Fibroblast of gingiva (primary cell): ENCODE results near the gene RASA3.
"Not testable (repeated sequence)": the region's sequence is repeated elsewhere in the genome, so short reads cannot be mapped to it uniquely, and the experiment has no call there.

Experiments used
- DNase-seq: peaks from one replicate; pipeline ENCODE4 v3.0.0-alpha.2; 2011; ENCODE audit warnings: low read depth

The RASA3 gene, protein sequence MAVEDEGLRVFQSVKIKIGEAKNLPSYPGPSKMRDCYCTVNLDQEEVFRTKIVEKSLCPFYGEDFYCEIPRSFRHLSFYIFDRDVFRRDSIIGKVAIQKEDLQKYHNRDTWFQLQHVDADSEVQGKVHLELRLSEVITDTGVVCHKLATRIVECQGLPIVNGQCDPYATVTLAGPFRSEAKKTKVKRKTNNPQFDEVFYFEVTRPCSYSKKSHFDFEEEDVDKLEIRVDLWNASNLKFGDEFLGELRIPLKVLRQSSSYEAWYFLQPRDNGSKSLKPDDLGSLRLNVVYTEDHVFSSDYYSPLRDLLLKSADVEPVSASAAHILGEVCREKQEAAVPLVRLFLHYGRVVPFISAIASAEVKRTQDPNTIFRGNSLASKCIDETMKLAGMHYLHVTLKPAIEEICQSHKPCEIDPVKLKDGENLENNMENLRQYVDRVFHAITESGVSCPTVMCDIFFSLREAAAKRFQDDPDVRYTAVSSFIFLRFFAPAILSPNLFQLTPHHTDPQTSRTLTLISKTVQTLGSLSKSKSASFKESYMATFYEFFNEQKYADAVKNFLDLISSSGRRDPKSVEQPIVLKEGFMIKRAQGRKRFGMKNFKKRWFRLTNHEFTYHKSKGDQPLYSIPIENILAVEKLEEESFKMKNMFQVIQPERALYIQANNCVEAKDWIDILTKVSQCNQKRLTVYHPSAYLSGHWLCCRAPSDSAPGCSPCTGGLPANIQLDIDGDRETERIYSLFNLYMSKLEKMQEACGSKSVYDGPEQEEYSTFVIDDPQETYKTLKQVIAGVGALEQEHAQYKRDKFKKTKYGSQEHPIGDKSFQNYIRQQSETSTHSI

GRCh38 chr13:114132419-114133121 is at the start of gene RASA3:
RASA3 (minus strand) TSS chr13:114132623; CDS start chr13:114132489, 134 bp downstream.
- peak; percentile 76 for DNase-seq

DNA sequence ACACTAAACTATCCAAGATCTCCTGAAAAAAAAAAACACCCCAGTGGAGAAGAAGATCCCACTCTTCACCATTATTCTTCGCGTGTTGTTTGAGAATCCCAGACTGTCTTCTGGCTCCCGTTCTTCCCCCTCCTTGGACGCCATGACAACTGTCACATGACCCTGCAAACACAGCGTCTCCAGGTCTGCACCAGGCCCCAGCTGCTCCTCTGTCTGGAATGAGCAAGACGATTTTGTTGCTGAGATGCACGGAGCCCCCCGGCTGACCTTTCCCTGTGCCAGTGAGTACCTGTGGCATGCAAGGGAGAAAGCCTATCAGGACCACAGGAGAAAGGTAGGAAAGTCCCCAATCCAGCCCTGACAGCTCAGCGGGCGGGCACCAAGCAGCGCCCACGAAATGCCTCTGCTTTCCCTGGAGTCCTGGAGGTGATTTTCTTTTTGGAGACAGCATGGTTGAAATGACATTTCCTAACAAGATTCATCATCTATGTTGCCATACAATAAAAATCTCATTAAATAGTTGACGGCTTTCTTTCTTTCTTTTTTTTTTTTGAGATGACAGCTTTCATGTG is 46.8 kb upstream of the RASA3 start, which contains the start of gene CFAP97D2:
Gene CFAP97D2 (plus strand): TSS at position 171 of the 572 bp plus-strand sequence. CDS start 74 bp downstream, at position 245.
- DNase-seq = no peak

GRCh38 chr13:114177245-114178010 is 45.0 kb upstream of the RASA3 start:
- DNase-seq = no peak

DNA sequence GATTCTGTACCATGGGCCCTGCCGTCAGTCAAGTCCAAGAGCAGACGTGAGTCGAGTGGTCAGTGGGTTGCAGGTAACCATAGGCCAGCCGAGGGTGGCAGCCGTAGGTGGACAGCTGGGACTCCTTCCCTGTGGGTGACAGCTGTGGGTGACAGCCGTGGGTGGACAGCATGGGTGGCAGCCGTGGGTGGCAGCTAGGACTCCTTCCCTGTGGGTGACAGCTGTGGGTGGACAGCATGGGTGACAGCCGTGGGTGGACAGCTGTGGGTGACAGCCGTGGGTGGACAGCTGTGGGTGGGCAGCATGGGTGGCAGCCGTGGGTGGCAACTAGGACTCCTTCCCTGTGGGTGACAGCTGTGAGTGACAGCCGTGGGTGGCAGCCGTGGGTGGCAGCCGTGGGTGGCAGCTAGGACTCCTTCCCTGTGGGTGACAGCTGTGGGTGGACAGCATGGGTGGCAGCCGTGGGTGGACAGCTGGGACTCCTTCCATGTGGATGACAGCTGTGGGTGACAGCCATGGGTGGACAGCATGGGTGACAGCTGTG is 44.0 kb upstream of the RASA3 start:
- not testable (repeated sequence) for DNase-seq

GRCh38 chr13:114174529-114174961 is 42.1 kb upstream of the RASA3 start:
- DNase-seq = no peak

- DNase-seq = no peak
Observed at GRCh38 chr13:114173745-114174144, 41.3 kb upstream of the RASA3 start.

DNA sequence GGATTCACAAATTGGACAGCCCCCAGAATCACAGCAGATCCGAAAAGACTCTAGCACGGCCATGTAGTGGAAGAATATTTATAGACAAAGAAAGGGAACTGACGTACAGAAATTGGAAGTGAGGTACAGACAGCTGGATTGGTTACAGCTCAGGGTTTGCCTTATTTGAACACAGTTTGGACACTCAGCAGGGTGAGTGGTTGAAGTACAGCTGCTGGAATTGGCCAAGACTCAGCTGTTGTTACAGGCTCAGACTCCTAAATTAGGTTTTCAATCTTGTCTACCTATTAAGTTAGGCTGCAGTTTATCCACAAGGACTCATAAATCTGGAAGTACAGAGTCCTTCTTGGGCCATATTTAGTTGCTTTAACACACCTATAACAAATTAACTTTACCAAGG is 40.8 kb upstream of the RASA3 start:
- DNase-seq = no peak

DNA sequence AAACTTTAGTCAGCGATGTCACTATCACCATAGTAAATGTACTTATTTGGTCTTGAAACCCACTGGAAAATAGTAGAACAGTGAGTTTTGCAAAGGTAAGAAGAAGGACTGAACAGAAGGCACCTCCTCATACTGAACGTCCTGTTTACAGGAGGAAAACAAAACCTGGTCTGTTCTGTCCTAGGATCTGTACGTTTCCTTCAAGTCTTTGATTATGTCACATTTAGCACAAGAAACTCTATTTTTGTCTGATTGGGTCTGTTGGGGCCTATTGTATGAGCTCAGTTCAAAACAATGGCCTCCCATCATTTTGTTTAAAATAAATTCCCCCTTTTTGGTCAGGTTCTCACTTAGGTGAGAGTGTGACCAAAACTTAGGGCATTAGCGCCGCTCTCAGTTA is 35.5 kb upstream of the RASA3 start:
- no peak for DNase-seq

DNA sequence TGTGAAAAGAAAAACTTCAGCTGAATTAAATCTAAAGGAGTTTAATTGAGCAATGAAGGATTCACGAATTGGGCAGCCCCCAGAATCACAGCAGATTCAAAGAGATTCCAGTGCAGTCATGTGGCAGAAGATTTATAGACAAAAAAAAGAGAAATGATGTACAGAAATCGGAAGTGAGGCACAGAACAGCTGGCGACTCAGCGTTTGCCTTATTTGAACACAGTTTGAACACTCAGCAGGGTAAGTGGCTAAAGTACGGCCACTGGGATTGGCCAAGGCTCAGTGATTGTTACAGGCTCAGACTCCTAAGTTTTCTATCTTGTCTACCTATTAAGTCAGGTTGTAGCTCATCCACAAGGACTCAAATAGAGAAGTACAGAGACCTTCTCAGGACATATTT is 35.0 kb upstream of the RASA3 start:
- DNase-seq = no peak

- DNase-seq = no peak
Observed at GRCh38 chr13:114166381-114167131, 34.1 kb upstream of the RASA3 start.

- no peak for DNase-seq
Observed at GRCh38 chr13:114164681-114165429, 32.4 kb upstream of the RASA3 start.

GRCh38 chr13:114164053-114164452 is 31.6 kb upstream of the RASA3 start:
- DNase-seq = no peak

GRCh38 chr13:114162533-114162922 is 30.1 kb upstream of the RASA3 start:
- no peak for DNase-seq

- no peak for DNase-seq
Observed at GRCh38 chr13:114161644-114162532, 29.5 kb upstream of the RASA3 start.

DNA sequence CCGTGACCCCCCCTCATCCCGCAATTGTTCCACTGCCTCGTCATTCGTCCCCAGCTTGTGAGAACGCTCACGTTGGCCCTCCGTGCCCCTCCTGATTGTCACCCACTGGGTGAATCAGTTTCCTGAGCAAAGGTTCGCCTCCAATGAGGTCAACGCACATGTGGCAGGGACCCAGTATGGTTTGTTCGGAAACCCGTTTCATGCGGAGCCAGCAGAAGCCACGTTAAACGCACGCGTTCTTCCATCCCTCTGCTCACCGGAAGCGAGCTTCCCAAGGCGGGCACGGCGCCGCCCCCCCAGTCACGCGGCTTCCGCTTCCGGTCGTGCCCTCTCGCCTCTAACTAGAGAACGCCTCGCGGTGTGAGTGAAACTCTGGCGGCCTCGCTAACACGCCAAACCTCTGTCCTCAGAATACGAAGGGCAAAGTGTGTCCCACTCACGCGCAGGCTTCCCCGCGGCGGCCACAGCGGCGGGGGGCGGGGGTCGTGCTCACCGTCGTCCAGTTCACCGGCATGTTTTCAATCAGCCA is 28.7 kb upstream of the RASA3 start:
- no peak for DNase-seq

DNA sequence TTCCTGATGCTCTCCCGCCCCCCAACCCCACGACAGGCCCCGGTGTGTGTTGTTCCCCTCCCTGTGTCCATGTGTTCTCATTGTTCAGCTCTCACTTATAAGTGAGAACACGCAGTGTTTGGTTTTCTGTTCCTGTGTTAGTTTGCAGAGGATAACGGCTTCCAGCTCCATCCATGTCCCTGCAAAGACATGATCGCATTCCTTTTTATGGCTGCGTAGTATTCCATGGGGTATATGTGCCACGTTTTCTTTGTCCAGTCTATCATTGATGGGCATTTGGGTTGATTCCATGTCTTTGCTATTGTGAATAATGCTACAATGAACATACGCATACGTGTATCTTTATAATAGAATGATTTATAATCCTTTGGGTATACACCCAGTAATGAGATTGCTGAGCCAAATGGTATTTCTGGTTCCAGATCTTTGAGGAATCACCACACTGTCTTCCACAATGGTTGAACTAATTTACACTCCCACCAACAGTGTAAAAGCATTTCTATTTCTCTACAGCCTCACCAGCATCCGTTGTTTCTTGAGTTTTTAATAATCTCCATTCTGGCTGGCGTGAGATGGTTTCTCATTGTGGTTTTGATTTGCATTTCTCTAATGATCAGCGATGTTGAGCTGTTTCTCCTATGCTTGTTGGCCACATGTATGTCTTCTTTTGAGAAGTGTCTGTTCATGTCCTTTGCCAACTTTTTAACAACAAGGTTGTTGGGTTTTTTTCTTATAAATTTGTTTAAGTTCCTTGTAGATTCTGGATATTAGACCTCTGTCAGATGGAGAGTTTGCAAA is 26.6 kb upstream of the RASA3 start:
- not testable (repeated sequence) for DNase-seq

GRCh38 chr13:114157869-114158495 is 25.6 kb upstream of the RASA3 start:
- no peak for DNase-seq
